Kidney glomerular epithelial cell (primary cell): Measurements from ENCODE around the gene TCF4.

Experiments
- DNase-seq: peaks from one replicate; lab custom pipeline; 2025; lab: John Stamatoyannopoulos, UW

TCF4 gene

GRCh38 chr18:55384551-55385275 lies 203.3 kb downstream of the TCF4 start:
- peak; percentile 31 for DNase-seq

GRCh38 chr18:55384115-55384514 lies 203.9 kb downstream of the TCF4 start:
- DNase-seq: no peak

- DNase-seq: no peak
Observed at GRCh38 chr18:55382277-55382805, 205.7 kb downstream of the TCF4 start.

GRCh38 chr18:55381277-55381676 lies 206.7 kb downstream of the TCF4 start:
- no peak for DNase-seq

- no peak for DNase-seq
Observed at GRCh38 chr18:55380589-55380988, 207.4 kb downstream of the TCF4 start.

- no peak for DNase-seq
Observed at GRCh38 chr18:55376387-55376786, 211.6 kb downstream of the TCF4 start.

- DNase-seq: no peak
Observed at GRCh38 chr18:55375930-55376329, 212.1 kb downstream of the TCF4 start.

GRCh38 chr18:55374741-55375140 lies 213.3 kb downstream of the TCF4 start:
- no peak for DNase-seq

GRCh38 chr18:55372209-55372608 lies 215.8 kb downstream of the TCF4 start:
- no peak for DNase-seq

- no peak for DNase-seq
Observed at GRCh38 chr18:55370936-55371335, 217.1 kb downstream of the TCF4 start.

- DNase-seq: no peak
Observed at GRCh38 chr18:55369346-55369745, 218.6 kb downstream of the TCF4 start.

GRCh38 chr18:55365342-55365741 lies 222.7 kb downstream of the TCF4 start:
- no peak for DNase-seq

- no peak for DNase-seq
Observed at GRCh38 chr18:55362303-55362702, 225.7 kb downstream of the TCF4 start.

- no peak for DNase-seq
Observed at GRCh38 chr18:55361492-55362250, 226.3 kb downstream of the TCF4 start.

- no peak for DNase-seq
Observed at GRCh38 chr18:55360061-55360460, 227.9 kb downstream of the TCF4 start.

GRCh38 chr18:55356815-55357214 lies 231.2 kb downstream of the TCF4 start:
- DNase-seq: no peak

- DNase-seq: no peak
Observed at GRCh38 chr18:55355223-55355622, 232.8 kb downstream of the TCF4 start.

- no peak for DNase-seq
Observed at GRCh38 chr18:55354795-55355194, 233.2 kb downstream of the TCF4 start.

- no peak for DNase-seq
Observed at GRCh38 chr18:55353806-55354205, 234.2 kb downstream of the TCF4 start.

- no peak for DNase-seq
Observed at GRCh38 chr18:55353391-55353790, 234.6 kb downstream of the TCF4 start.

- DNase-seq: no peak
Observed at GRCh38 chr18:55351980-55352714, 235.8 kb downstream of the TCF4 start.

- peak; percentile 20 for DNase-seq
Observed at GRCh38 chr18:55351241-55351691, 236.7 kb downstream of the TCF4 start.
